ENCODE results near the gene PNLDC1. TPM values are rescaled to one million over a fixed set of nuclear protein-coding genes. Genes with fewer than 3 reads are reported as not detected.

Gene PNLDC1
- total and polyA plus RNA-seq, 2 of the 4 experiments (the other 2 are of a cell fraction) = not detected

- CTCF ChIA-PET = no interaction called here
- H3K9ac ChIP-seq (ENCODE audit: low read depth, low read length) = peak overlapping the region; percentile 87; the same call in 1 of the 2 replicates
Measured at GRCh38 chr6:159760602-159761057, 39.4 kb upstream of the PNLDC1 start.

More at GRCh38 chr6:159760602-159761057, 39.4 kb upstream of the PNLDC1 start:
- Histone ChIP-seq H3K56ac (ENCODE audit: extremely low read depth, insufficient read depth, low read length) (peak overlapping the region; percentile 93; the same call in 1 of the 2 replicates), H3K9me1 (ENCODE audit: insufficient read depth, low read length) (peaks cover 13% of the 10 kb centered on the region), H3K4ac (ENCODE audit: low read depth, low read length) (peak overlapping the region; percentile 94), H3K27ac (ENCODE audit: insufficient read depth, low read length) (peak overlapping the region; percentile 94), H2AK9ac (replicated peaks; ENCODE audit: low read depth, low read length, poor library complexity) (peak overlapping the region; percentile 55), H3K23ac (ENCODE audit: low read depth, low read length) (0 out of 2 replicates have a peak overlapping the region, but pooled peaks have one; percentile 83), H2BK5ac (ENCODE audit: low read depth, low read length, poor library complexity, severe bottlenecking) (peak overlapping the region; percentile 53), H2BK120ac (ENCODE audit: low read depth, low read length) (0 out of 2 replicates have a peak overlapping the region, but pooled peaks have one; percentile 75), H2AK5ac (ENCODE audit: low read depth, low read length) (peak overlapping the region; percentile 54), H3K79me1 (ENCODE audit: low read depth in 1 of 2, low read length in 2 of 2) (peaks cover 10 to 24% of the 10 kb centered on the region in 2 experiments), H4K8ac (ENCODE audit: low read depth in 2 of 2, low read length in 2 of 2) (peak overlapping the region; percentile 94 to 96; a peak in 3 of 4 replicates), H3K27me3 (ENCODE audit: control insufficient read depth, insufficient read depth, low read length) (no peaks in the 10 kb centered on the region), H2AFZ (replicated peaks; ENCODE audit: low read length, poor library complexity) (peak overlapping the region; percentile 59), H4K5ac (ENCODE audit: low read depth, low read length) (no peak overlapping the region; the same call in 1 of the 2 replicates), H4K20me1 (ENCODE audit: insufficient read depth, low read length) (peaks cover 6% of the 10 kb centered on the region; the same call in 1 of the 2 replicates), H3K9me3 (ENCODE audit: control insufficient read depth, insufficient read depth, low read length) (no peaks in the 10 kb centered on the region), H2BK20ac (ENCODE audit: low read depth, low read length) (no peak overlapping the region), H3K4me3 (ENCODE audit: insufficient read depth, low read depth, low read length) (no peak overlapping the region), H3K14ac (replicated peaks; ENCODE audit: low read depth, low read length) (peak overlapping the region; percentile 80; the same call in 1 of the 2 replicates), H2BK15ac (ENCODE audit: low read depth, low read length) (peak overlapping the region; percentile 15; the same call in 1 of the 3 replicates), H4K91ac (ENCODE audit: insufficient read depth, low read depth, low read length) (peak overlapping the region; percentile 76; the same call in 1 of the 2 replicates), H3K18ac (ENCODE audit: low read depth, low read length) (0 out of 2 replicates have a peak overlapping the region, but pooled peaks have one; percentile 27), H3K4me1 (ENCODE audit: control insufficient read depth, insufficient read depth, low read length) (peaks cover 16% of the 10 kb centered on the region), H3K4me2 (ENCODE audit: low read depth, low read length) (peak overlapping the region; percentile 82), H3K36me3 (ENCODE audit: control insufficient read depth, insufficient read depth, low read length) (peaks cover 16% of the 10 kb centered on the region)
- ATAC-seq (ENCODE audit: low read depth) = peak; percentile 9
- in situ Hi-C loops (cut with MboI; ENCODE audit: low sequenced_read_pairs) = loop anchor here (10.0 kb wide), 1 partner anchor 66 kb away; the partner anchor contains the start of gene SOD2
- DNase-seq = peak; percentile 64
- TF ChIP-seq RAD21 (IDR thresholded peaks at IDR 0.05; ENCODE audit: low read length) (no peak), CEBPB (IDR thresholded peaks at IDR 0.05; ENCODE audit: low read depth, low read length) (peak; percentile 70)
- WGBS, 2 experiments (ENCODE audit: extremely low coverage in 2 of 2, insufficient read length in 1 of 2) = 19% methylated on average over 3 of the region's 3 CpGs; no CpG with 5 or more reads in 1 of the 2 experiments
- no TSS peak for BruUV-seq (replicated peaks)
- intact Hi-C loops (cut with micrococcal nuclease) = loop anchor here (2.0 kb wide), 1 partner anchor 68 kb away; the partner anchor contains the start of gene SOD2
- POLR2A ChIA-PET (ENCODE audit: unreplicated experiment) = no interaction called here
- dilution Hi-C loops (cut with HindIII; ENCODE audit: low sequenced_read_pairs, unreplicated experiment) = no loop called here
